SK-N-SH (cell line): ENCODE data around the gene FAM209B. TPM values are rescaled to one million over a fixed set of nuclear protein-coding genes. Genes with fewer than 3 reads are reported as not detected.

ENCODE experiments used
- CTCF ChIA-PET: fragments of 300-600, 350-600 bp; formaldehyde crosslinking; extraction: SDS; loops from one replicate; lab custom pipeline; 2021; lab: Yijun Ruan, JAX
- POLR2A ChIA-PET: fragments of 350-600 bp; sonication (Branson Sonifier 250); formaldehyde crosslinking; extraction: SDS; loops from one replicate; lab custom pipeline; 2020; ENCODE audit warnings: antibody characterized with exemption, inconsistent platforms; lab: Yijun Ruan, JAX
- DNase-seq: peaks from one replicate; pipeline ENCODE4 v3.0.0; 2012
- H2AFZ ChIP-seq: fragments of 200-600 bp; sonication (generic); 2 replicates; pipeline ENCODE4 v1.8.1; 2016; ENCODE audit warnings: antibody characterized with exemption, mild to moderate bottlenecking, low read depth
- H3F3A ChIP-seq: fragments of 200-600 bp; sonication (generic); replicated peaks from 2 replicates; pipeline ENCODE3; 2016; ENCODE audit warnings: antibody characterized with exemption, mild to moderate bottlenecking; ENCODE audit not compliant: insufficient read depth
- H3K27ac ChIP-seq, 2 experiments: fragments of 200-500 bp in 1 of 2; fragments of 200-600 bp in 1 of 2; sonication (Bioruptor generic) in 1 of 2; sonication (generic), shearing (Covaris generic) in 1 of 2; 2 replicates each; pipeline versions ENCODE4 v1.5.1 to v1.6.1; 2014 to 2016; ENCODE audit warnings: low read depth in 2 of 2, inconsistent platforms in 1 of 2, low read length in 1 of 2, mild to moderate bottlenecking in 1 of 2, mixed read lengths in 1 of 2
- H3K27me3 ChIP-seq: fragments of 200-600 bp; sonication (generic), shearing (Covaris generic); 2 replicates; pipeline ENCODE4 v1.6.1; 2016; ENCODE audit warnings: mixed run types; ENCODE audit not compliant: insufficient read depth
- H3K36me3 ChIP-seq, 2 experiments: fragments of 200-500 bp in 1 of 2; fragments of 200-600 bp in 1 of 2; sonication (Bioruptor generic) in 1 of 2; sonication (generic) in 1 of 2; replicated peaks in 1 of 2; 2 replicates each; pipeline versions ENCODE3 to v1.5.1; 2014 to 2016; ENCODE audit warnings: low read length in 1 of 2, mild to moderate bottlenecking in 1 of 2; ENCODE audit not compliant: insufficient read depth in 2 of 2, control insufficient read depth in 1 of 2
- H3K4me1 ChIP-seq, 2 experiments: fragments of 200-500 bp in 1 of 2; fragments of 200-600 bp in 1 of 2; sonication (Bioruptor generic) in 1 of 2; sonication (generic), shearing (Covaris generic) in 1 of 2; 2 replicates each; pipeline versions ENCODE4 v1.5.1 to v1.6.1; 2014 to 2016; ENCODE audit warnings: low read depth in 1 of 2, low read length in 1 of 2, mixed run types in 1 of 2; ENCODE audit not compliant: insufficient read depth in 2 of 2, control insufficient read depth in 1 of 2
- H3K4me2 ChIP-seq: fragments of 200-600 bp; sonication (generic), shearing (Covaris generic); 2 replicates; pipeline ENCODE4 v1.6.1; 2017; ENCODE audit warnings: mixed run types
- H3K4me3 ChIP-seq, 2 experiments: fragments of 200-500 bp in 1 of 2; fragments of 200-600 bp in 1 of 2; sonication (Bioruptor generic) in 1 of 2; sonication (generic), shearing (Covaris generic) in 1 of 2; 2 replicates each; pipeline versions ENCODE4 v1.5.1 to v1.8.1; 2014 to 2016; ENCODE audit warnings: low read depth in 2 of 2, inconsistent platforms in 1 of 2, low read length in 1 of 2, mild to moderate bottlenecking in 1 of 2, mixed read lengths in 1 of 2, moderate library complexity in 1 of 2
- H3K79me2 ChIP-seq: fragments of 200-600 bp; sonication (generic); 2 replicates; pipeline ENCODE4 v1.8.1; 2017; ENCODE audit warnings: mild to moderate bottlenecking; ENCODE audit not compliant: insufficient read depth
- H3K9ac ChIP-seq: fragments of 200-600 bp; sonication (generic); 2 replicates; pipeline ENCODE4 v1.6.1; 2017; ENCODE audit warnings: mixed run types
- H3K9me2 ChIP-seq: fragments of 200-600 bp; sonication (generic); 2 replicates; pipeline ENCODE4 v1.6.1; 2017; ENCODE audit warnings: mixed run types
- H3K9me3 ChIP-seq: fragments of 200-600 bp; sonication (generic); 2 replicates; pipeline ENCODE4 v1.6.1; 2017; ENCODE audit warnings: mixed run types, mild to moderate bottlenecking, moderate library complexity
- H4K20me1 ChIP-seq: fragments of 200-600 bp; sonication (generic); 2 replicates; pipeline ENCODE4 v1.6.1; 2017; ENCODE audit warnings: mild to moderate bottlenecking, mixed run types; ENCODE audit not compliant: insufficient read depth
- EP300 ChIP-seq, 2 experiments: IDR thresholded peaks; 2 replicates each; pipeline versions ENCODE4 v1.4.0 to v1.6.1; 2012; ENCODE audit warnings: borderline replicate concordance in 1 of 2, low read depth in 1 of 2, low read length in 1 of 2
- FOXM1 ChIP-seq: IDR thresholded peaks from 2 replicates; pipeline ENCODE4 v1.4.0; 2012; ENCODE audit warnings: low read depth, mild to moderate bottlenecking
- GABPA ChIP-seq: IDR thresholded peaks from 2 replicates; pipeline ENCODE4 v1.4.0; 2012; ENCODE audit warnings: low read depth, mild to moderate bottlenecking
- GATA2 ChIP-seq: sonication (generic); formaldehyde crosslinking; IDR thresholded peaks from 2 replicates; pipeline ENCODE4 v1.5.0; 2020; ENCODE audit warnings: mild to moderate bottlenecking, missing genetic modification reagents
- JUND ChIP-seq: IDR thresholded peaks from 2 replicates; pipeline ENCODE4 v1.4.0; 2012
- MEF2A ChIP-seq: IDR thresholded peaks from 2 replicates; pipeline ENCODE4 v1.4.0; 2012; ENCODE audit warnings: low read depth, borderline replicate concordance
- RCOR1 ChIP-seq: fragments of 150-350 bp; IDR thresholded peaks from 2 replicates; pipeline ENCODE4 v1.6.1; 2017; ENCODE audit warnings: antibody characterized with exemption, low read length
- SIN3A ChIP-seq: IDR thresholded peaks from 2 replicates; pipeline ENCODE4 v1.6.1; 2012; ENCODE audit warnings: low read depth, mild to moderate bottlenecking, low read length, moderate library complexity, borderline replicate concordance
- TAF1 ChIP-seq: IDR thresholded peaks from 2 replicates; pipeline ENCODE4 v1.6.1; 2012; ENCODE audit warnings: low read depth, mild to moderate bottlenecking, low read length, moderate library complexity, borderline replicate concordance
- TCF12 ChIP-seq: IDR thresholded peaks from 2 replicates; pipeline ENCODE4 v1.4.0; 2012
- TEAD4 ChIP-seq: IDR thresholded peaks from 2 replicates; pipeline ENCODE4 v1.4.0; 2012; ENCODE audit warnings: mild to moderate bottlenecking, borderline replicate concordance; ENCODE audit not compliant: insufficient read depth
- WGBS: methylation state at CpG from one replicate; pipeline ENCODE4 v1.1.6; 2017; ENCODE audit warnings: low lambda C conversion rate; 5-methylcytosine and 5-hydroxymethylcytosine counted together
- polyA plus RNA-seq, 3 experiments: library from polyadenylated mRNA; depleted of rRNA; stranded (reverse); fragments of >200 nt; gene quantifications; 2 replicates each; pipeline ENCODE4 v1.2.3, GENCODE V29; 2012
- TF ChIP-seq, protein P1 (sequence below): IDR thresholded peaks from 2 replicates; pipeline ENCODE4 v1.6.1; 2012; ENCODE audit warnings: mild to moderate bottlenecking, low read depth, low read length, moderate library complexity
- TF ChIP-seq, protein P2 (sequence below): IDR thresholded peaks from 2 replicates; pipeline ENCODE4 v1.4.0; 2012; ENCODE audit warnings: low read depth, borderline replicate concordance
- TF ChIP-seq, protein P3 (sequence below): fragments of 150-350 bp; IDR thresholded peaks from 2 replicates; pipeline ENCODE4 v1.6.1; 2017; ENCODE audit warnings: antibody characterized with exemption, low read length, low read depth, borderline replicate concordance
- TF ChIP-seq, protein P4 (sequence below): IDR thresholded peaks from 2 replicates; pipeline ENCODE4 v1.4.0; 2012; ENCODE audit warnings: low read depth

Gene FAM209B
- polyA plus RNA-seq, 1 of the 3 experiments (the other 2 are of a cell fraction) = not detected

DNA sequence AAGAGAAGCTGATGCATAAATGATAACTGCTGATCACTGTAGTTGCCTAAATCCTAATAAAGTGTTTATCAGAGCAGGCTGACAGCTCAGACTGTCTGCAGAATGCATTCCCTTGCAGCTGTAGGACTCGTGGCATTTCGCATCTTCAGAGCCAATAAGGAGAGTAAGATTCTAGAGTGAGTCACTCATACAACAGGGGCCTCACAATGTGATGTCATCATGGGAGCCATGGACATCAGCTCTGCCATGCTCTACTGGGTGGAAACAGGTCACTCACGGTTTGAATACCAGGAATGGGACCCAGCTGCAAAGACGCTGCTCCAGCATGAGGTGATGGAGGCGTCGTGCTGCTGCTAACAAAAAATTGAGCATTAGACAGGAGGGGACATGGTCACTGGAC, 7.4 kb downstream of the FAM209B start:
- Histone ChIP-seq H3K4me3 (no peak overlapping the region), H3K9me2 (no peaks in the 10 kb centered on the region), H3K9me3 (no peaks in the 10 kb centered on the region), H3K4me2 (no peak overlapping the region), H3K27me3 (peaks cover 25% of the 10 kb centered on the region; the same call in 1 of the 2 replicates), H3F3A (no peaks in the 10 kb centered on the region), H2AFZ (no peak overlapping the region), H3K4me1 (no peaks in the 10 kb centered on the region), H3K9ac (no peak overlapping the region), H3K36me3 (no peaks in the 10 kb centered on the region), H3K27ac (no peak overlapping the region), H4K20me1 (no peaks in the 10 kb centered on the region), H3K79me2 (no peaks in the 10 kb centered on the region)
- DNase-seq = no peak
- ChIA-PET POLR2A (no interaction called here), CTCF (interaction anchor here (3.5 kb wide), 1 partner anchor 10 kb away, joined by 16 read pairs; no protein-coding TSS in a partner anchor)
- 12% methylated on average over 6 of the region's 6 CpGs for WGBS
- TF ChIP-seq, protein P1, sequence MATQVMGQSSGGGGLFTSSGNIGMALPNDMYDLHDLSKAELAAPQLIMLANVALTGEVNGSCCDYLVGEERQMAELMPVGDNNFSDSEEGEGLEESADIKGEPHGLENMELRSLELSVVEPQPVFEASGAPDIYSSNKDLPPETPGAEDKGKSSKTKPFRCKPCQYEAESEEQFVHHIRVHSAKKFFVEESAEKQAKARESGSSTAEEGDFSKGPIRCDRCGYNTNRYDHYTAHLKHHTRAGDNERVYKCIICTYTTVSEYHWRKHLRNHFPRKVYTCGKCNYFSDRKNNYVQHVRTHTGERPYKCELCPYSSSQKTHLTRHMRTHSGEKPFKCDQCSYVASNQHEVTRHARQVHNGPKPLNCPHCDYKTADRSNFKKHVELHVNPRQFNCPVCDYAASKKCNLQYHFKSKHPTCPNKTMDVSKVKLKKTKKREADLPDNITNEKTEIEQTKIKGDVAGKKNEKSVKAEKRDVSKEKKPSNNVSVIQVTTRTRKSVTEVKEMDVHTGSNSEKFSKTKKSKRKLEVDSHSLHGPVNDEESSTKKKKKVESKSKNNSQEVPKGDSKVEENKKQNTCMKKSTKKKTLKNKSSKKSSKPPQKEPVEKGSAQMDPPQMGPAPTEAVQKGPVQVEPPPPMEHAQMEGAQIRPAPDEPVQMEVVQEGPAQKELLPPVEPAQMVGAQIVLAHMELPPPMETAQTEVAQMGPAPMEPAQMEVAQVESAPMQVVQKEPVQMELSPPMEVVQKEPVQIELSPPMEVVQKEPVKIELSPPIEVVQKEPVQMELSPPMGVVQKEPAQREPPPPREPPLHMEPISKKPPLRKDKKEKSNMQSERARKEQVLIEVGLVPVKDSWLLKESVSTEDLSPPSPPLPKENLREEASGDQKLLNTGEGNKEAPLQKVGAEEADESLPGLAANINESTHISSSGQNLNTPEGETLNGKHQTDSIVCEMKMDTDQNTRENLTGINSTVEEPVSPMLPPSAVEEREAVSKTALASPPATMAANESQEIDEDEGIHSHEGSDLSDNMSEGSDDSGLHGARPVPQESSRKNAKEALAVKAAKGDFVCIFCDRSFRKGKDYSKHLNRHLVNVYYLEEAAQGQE = no peak
- TF ChIP-seq, protein P2, sequence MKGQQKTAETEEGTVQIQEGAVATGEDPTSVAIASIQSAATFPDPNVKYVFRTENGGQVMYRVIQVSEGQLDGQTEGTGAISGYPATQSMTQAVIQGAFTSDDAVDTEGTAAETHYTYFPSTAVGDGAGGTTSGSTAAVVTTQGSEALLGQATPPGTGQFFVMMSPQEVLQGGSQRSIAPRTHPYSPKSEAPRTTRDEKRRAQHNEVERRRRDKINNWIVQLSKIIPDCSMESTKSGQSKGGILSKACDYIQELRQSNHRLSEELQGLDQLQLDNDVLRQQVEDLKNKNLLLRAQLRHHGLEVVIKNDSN = no peak

DNA sequence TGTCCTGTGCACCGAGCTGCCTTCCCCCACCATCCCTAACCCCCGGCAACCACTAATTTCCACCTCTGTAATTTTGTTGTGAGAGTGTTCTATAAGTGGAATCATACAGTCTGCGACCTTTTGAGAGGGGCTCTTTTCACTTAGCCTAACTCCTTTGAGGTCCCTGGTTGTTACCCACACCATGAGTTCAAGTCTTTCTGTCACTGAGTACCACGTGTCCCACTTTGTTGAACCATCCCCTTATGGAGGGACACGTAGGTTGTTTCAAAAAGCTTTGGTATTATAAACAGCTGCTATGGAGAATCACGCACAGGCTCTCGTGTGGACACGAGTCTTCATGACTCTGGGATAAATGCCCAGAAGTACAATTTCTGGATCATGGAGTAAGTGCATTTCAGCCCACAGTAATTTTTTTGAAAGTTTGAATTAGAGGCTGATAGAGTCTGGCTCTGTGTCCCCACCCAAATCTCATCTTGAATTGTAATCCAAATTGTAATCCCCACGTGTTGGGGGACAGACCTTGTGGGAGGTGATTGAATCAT, 9.5 kb downstream of the FAM209B start:
- Histone ChIP-seq H3K36me3 (no peaks in the 10 kb centered on the region), H3K4me2 (no peak overlapping the region), H3K9ac (no peak overlapping the region)
- TF ChIP-seq TCF12 (no peak), TAF1 (no peak), MEF2A (no peak), SIN3A (no peak), GABPA (no peak), EP300 (IDR thresholded peaks at IDR 0.05; ENCODE audit: borderline replicate concordance in 1 of 2, low read depth in 1 of 2, low read length in 1 of 2) (no peak), RCOR1 (no peak), JUND (no peak), GATA2 (CRISPR knock-in tag) (no peak), TEAD4 (no peak), FOXM1 (no peak)
- TF ChIP-seq, protein P3, sequence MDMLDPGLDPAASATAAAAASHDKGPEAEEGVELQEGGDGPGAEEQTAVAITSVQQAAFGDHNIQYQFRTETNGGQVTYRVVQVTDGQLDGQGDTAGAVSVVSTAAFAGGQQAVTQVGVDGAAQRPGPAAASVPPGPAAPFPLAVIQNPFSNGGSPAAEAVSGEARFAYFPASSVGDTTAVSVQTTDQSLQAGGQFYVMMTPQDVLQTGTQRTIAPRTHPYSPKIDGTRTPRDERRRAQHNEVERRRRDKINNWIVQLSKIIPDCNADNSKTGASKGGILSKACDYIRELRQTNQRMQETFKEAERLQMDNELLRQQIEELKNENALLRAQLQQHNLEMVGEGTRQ = no peak
- TF ChIP-seq, protein P4, sequence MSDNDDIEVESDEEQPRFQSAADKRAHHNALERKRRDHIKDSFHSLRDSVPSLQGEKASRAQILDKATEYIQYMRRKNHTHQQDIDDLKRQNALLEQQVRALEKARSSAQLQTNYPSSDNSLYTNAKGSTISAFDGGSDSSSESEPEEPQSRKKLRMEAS = no peak
- TF ChIP-seq, all 33 proteins: peak for 0
- no peak for DNase-seq
- Histone ChIP-seq H3F3A (no peaks in the 10 kb centered on the region), H3K4me1 (no peaks in the 10 kb centered on the region), H2AFZ (no peak overlapping the region), H3K79me2 (no peaks in the 10 kb centered on the region), H3K27me3 (peaks cover 35% of the 10 kb centered on the region; the same call in 1 of the 2 replicates), H3K9me3 (no peaks in the 10 kb centered on the region), H4K20me1 (no peaks in the 10 kb centered on the region), H3K4me3 (no peak overlapping the region), H3K9me2 (no peaks in the 10 kb centered on the region), H3K27ac (no peak overlapping the region)
- 16% methylated on average over 9 of the region's 9 CpGs for WGBS
- ChIA-PET POLR2A (no interaction called here), CTCF (interaction anchor here (3.5 kb wide), 1 partner anchor 8 kb away, joined by 16 read pairs; no protein-coding TSS in a partner anchor)
